ENCODE measurements around the gene STX11. TPM values are rescaled to one million over a fixed set of nuclear protein-coding genes. Genes with fewer than 3 reads are reported as not detected.

The STX11 gene
- total and polyA plus RNA-seq, 2 of the 13 experiments (the other 11 are each of a cell fraction or from before 2014, with no cell fraction given), result 0.03 TPM; not detected in 1

- peaks cover 0 to 1% of the 10 kb centered on the region in 2 experiments; a peak in 2 of 5 replicates for H3K27me3 ChIP-seq (ENCODE audit: control insufficient read depth in 1 of 2, insufficient read depth in 2 of 2, low read length in 2 of 2)
- no peak for TF ChIP-seq ZHX2 (IDR thresholded peaks at IDR 0.05; ENCODE audit: low read depth)
- TF ChIP-seq ZHX2 (CRISPR knock-in tag; IDR thresholded peaks at IDR 0.05; ENCODE audit: borderline replicate concordance), result no peak
- no peak for TF ChIP-seq MBNL3 (CRISPR knock-in tag; conservative IDR thresholded peaks at IDR 0.05)
- TF ChIP-seq IKZF4 (CRISPR knock-in tag; IDR thresholded peaks at IDR 0.05; ENCODE audit: borderline replicate concordance, low read depth, not compliant biosample characterization), result no peak
- TF ChIP-seq CTCF (CRISPR knock-in tag; IDR thresholded peaks at IDR 0.05), result no peak
- TF ChIP-seq ATF5 (CRISPR knock-in tag; IDR thresholded peaks at IDR 0.05; ENCODE audit: low read depth), result no peak
- no peak for TF ChIP-seq FOXK1 (CRISPR knock-in tag; IDR thresholded peaks at IDR 0.05; ENCODE audit: borderline replicate concordance, low read depth)
- no peak for TF ChIP-seq HDAC1 (CRISPR knock-in tag; IDR thresholded peaks at IDR 0.05)
- ChIA-PET POLR2A (no interaction called here), CTCF (ENCODE audit: low intra/inter-chr PET ratio, low total read pairs) (no interaction called here)
- DNase-seq (ENCODE audit: low spot score) (no peak), ATAC-seq (no peak), FAIRE-seq (no peak)
- 37% methylated on average over 3 of the region's 3 CpGs for WGBS (ENCODE audit: low lambda C conversion rate)
- no peak overlapping the region for H3K27ac ChIP-seq (ENCODE audit: extremely low read length, insufficient read depth, low read length)
- in situ Hi-C loops (cut with HindIII; ENCODE audit: extremely low pct_ligation_motif_present, low pct_unique_long_range_greater_than_20kb), result no loop called here
- H3K9me3 ChIP-seq (ENCODE audit: low read length), result no peaks in the 10 kb centered on the region
- no peaks in the 10 kb centered on the region for H3K4me1 ChIP-seq (ENCODE audit: insufficient read depth, low read length)
- no peaks in the 10 kb centered on the region for H3K36me3 ChIP-seq (replicated peaks in 1 of 2; ENCODE audit: control insufficient read depth in 1 of 2, insufficient read depth in 2 of 2, low read length in 2 of 2)
- H2AFZ ChIP-seq (ENCODE audit: low read length), result no peak overlapping the region
- BruUV-seq (replicated peaks), result no TSS peak
- H4K20me1 ChIP-seq (ENCODE audit: insufficient read depth, low read length), result no peaks in the 10 kb centered on the region
- no peaks in the 10 kb centered on the region for H3K79me2 ChIP-seq (ENCODE audit: insufficient read depth, low read length)
- no peak overlapping the region for H3K9ac ChIP-seq (ENCODE audit: insufficient read depth, low read depth, low read length)
- no peak overlapping the region for H3K4me2 ChIP-seq (ENCODE audit: low read depth, low read length)
- intact Hi-C loops (cut with micrococcal nuclease; ENCODE audit: unreplicated experiment), result no loop called here
- H3K4me3 ChIP-seq (replicated peaks in 1 of 3; ENCODE audit: insufficient read depth in 1 of 3, low read depth in 2 of 3, low read length in 3 of 3), result no peak overlapping the region
These were observed 84.1 kb downstream of the STX11 start for GRCh38 chr6:144234399-144234798.

Data from HepG2 (cell line).